Measurements from ENCODE around the gene ZNF536.

DNA sequence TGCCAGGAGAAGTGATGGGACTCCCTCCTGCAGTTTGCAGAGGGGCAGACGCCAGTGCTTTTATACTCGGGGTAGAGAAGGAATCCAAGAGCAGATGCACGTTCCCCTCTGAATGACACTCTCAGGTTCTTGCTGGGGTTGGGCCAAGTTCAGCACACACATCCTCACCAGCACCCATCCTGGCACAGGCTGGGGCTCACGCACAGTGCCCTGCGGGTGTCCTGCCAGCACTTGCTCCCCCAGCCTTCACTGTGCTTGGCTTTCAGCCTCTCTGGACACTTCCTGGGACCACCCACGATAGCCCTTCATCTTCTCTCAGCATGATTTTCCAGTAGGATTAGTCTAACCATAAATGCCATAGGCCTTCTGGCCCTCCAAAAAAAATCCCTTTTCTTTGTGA lies 158.6 kb downstream of the ZNF536 start:
- TF ChIP-seq, protein P1, sequence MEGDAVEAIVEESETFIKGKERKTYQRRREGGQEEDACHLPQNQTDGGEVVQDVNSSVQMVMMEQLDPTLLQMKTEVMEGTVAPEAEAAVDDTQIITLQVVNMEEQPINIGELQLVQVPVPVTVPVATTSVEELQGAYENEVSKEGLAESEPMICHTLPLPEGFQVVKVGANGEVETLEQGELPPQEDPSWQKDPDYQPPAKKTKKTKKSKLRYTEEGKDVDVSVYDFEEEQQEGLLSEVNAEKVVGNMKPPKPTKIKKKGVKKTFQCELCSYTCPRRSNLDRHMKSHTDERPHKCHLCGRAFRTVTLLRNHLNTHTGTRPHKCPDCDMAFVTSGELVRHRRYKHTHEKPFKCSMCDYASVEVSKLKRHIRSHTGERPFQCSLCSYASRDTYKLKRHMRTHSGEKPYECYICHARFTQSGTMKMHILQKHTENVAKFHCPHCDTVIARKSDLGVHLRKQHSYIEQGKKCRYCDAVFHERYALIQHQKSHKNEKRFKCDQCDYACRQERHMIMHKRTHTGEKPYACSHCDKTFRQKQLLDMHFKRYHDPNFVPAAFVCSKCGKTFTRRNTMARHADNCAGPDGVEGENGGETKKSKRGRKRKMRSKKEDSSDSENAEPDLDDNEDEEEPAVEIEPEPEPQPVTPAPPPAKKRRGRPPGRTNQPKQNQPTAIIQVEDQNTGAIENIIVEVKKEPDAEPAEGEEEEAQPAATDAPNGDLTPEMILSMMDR (IDR thresholded peaks at IDR 0.05; ENCODE audit: low read depth, low read length) = no peak
- TF ChIP-seq, protein P2, sequence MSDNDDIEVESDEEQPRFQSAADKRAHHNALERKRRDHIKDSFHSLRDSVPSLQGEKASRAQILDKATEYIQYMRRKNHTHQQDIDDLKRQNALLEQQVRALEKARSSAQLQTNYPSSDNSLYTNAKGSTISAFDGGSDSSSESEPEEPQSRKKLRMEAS (IDR thresholded peaks at IDR 0.05; ENCODE audit: low read depth, low read length) = no peak
